HG03045 (cell line): Measurements from ENCODE around the gene JOSD1.
A peak's percentile ranks its signal among the peaks of the same experiment; 100 is the strongest.

Source experiments
- ATAC-seq: cut with Tn5 transposase; IDR thresholded peaks from one replicate; pipeline ENCODE4 v1.9.1; 2021; ENCODE audit warnings: mild to moderate bottlenecking, moderate library complexity; ENCODE audit not compliant: unreplicated experiment

Gene JOSD1

DNA sequence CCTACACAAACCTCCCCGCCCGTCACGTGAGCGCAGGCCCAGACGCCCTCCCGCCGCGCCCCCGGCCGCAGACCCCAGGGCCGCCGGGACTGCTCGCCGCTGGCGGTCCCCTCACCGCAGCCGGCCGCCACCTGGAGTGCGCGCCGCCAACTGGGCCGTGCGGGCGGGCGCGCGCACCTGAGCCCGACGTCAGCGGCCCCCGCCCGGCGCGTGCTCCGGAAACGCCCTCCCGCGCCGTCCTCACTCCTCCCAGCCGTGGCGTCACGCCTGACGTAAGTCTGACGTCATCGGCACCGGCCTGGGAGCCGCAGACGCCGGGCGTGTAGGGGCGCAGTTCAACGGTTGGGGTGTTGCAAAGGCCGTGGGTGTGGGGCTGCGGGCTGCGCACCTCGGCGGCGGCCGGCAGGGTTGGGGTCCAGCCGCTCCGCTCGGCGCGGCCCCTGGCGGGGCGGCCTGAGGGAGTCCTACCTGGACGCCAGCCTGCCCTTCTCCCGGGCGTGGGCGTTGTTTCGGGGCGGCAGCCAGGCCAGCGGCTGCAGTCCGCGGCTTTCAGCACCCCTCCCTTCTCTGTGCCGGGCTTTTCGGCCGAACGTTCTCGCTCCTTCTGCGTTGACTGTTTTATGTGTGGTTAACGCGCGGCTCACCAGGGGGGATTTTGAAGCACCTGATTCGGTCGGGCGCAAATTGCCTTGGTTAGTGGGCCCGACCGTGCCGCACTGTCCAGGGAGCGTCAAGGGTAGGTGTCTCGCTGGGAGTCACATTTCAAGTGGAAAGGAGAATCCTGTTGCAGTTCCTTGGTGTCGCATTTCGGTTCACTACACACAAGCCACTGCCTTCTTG lies at the start of gene JOSD1:
JOSD1 (minus strand) TSS at position 155 of the 840 bp plus-strand sequence. CDS start 956 bp downstream, outside the sequence.
- ATAC-seq, result peak; percentile 40

- no peak for ATAC-seq
Observed at GRCh38 chr22:38750104-38750503, 49.4 kb upstream of the JOSD1 start.

GRCh38 chr22:38748487-38749136 lies 47.9 kb upstream of the JOSD1 start:
- no peak for ATAC-seq

DNA sequence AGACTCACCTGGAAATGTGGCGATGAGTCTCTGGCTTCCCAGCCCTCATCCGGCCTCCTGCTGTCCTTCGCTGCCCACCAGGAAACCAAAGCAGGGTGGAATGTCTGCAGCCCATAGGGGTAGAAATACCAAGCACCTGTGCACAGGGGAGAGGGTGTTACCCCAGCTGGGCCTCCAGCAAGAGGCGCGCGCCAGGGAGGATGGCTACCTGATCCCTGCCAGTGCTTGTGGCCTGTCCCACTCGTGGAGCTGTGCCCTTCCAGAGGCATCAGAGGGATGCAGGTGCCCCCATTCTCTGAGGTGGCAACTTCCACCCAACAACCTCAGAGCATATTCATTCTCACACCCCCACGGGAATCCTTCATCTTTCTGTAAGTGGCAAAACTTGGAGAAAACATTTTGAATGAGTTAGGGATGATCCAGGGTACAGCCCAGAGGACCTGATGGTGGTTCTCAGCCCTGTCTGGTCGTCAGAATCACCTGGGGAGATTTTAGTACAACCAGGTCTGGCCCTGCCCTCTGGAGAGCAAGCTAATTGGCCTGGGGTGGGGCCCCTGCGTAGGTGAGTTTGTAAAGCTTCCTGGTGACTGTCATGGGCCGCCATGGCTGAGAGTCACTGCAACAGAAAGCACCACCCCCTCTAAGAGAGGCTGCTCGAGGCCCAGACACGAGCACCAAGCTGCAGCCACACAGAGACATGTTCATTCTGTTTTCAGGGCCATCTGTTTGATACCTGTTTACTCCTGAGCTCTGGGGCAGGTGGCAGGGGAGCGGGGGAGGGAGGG lies 45.1 kb upstream of the JOSD1 start:
- no peak for ATAC-seq

DNA sequence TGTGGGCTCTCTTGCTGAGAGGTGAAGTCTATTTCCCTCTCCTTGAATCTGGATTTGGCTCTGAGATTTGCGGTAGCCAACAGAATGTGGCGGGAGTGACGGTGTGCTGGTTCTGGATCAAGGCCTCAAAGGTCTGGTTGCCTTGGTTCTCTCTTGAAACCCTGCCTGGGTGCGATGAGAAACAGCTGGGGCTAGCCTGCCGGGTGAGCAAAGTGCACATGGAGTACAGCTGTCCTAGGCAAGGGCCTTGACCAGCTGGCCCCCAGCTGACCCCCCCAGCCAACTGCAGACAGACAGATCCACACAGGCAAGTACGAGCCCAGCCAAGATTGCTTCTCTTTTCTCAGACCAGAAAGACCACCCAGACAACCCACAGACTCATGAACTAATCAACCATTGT lies 44.2 kb upstream of the JOSD1 start:
- ATAC-seq, result no peak

DNA sequence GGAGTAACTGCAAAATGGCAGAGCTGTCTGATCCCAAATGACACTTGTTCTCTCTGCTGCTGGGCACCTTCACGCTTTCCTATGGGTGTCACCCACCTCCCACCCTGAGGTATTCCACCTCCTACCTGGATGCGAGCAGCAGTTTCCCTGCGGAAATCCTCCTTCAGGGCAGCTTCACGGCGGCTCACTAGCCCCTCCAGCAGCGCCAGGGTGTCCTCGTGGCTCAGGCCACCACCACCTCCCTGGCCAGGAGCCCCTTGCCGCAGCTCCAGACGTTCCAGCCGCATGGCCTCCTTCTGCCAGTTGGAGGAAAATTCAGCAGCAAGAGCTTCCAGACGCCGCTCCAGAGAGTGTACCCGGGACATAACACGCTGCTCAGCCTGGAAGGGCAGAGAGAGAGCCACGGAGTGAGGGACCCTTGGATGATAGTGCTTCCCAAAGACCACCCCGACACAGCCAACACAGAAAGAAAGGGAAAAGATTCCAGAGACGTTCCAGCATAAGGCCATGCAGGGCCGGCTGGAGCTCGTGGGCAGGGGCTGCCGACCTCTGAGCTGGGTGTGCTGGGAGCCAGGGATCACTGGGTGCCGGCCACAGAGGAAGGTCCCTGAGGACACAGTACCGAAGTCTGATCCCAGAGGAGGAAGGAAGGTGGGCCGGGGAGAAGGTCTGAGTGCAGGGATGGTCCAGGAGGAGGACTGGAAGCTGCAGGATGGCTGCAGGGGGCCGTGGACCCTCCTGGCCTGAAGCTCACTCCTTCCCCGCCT lies 41.6 kb upstream of the JOSD1 start:
- no peak for ATAC-seq

DNA sequence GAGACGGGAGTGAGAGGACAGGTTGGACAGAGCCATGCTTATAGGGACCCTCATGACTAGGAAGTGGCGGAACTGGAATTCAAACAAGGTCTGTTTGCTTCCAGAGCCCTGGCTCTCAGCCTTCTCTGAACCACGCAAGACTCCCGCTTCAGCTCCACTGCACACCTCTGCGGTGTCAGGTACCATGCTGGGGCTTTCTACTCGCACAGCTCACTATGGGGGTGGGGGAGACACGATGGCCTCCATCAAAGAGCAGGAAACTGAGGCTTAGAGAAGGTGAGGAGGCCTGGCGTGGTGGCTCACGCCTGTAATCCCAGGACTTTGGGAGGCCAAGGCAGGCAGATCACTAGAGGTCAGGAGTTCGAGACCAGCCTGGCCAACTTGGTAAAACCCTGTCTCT lies 40.8 kb upstream of the JOSD1 start:
- no peak for ATAC-seq

GRCh38 chr22:38741166-38741565 lies 40.4 kb upstream of the JOSD1 start:
- no peak for ATAC-seq

- ATAC-seq, result no peak
Observed at GRCh38 chr22:38740754-38741153, 40.0 kb upstream of the JOSD1 start.

GRCh38 chr22:38740116-38740723 lies 39.5 kb upstream of the JOSD1 start:
- ATAC-seq, result no peak

GRCh38 chr22:38739300-38740055 lies 38.7 kb upstream of the JOSD1 start:
- ATAC-seq, result no peak

GRCh38 chr22:38738475-38739070 lies 37.8 kb upstream of the JOSD1 start:
- no peak for ATAC-seq

DNA sequence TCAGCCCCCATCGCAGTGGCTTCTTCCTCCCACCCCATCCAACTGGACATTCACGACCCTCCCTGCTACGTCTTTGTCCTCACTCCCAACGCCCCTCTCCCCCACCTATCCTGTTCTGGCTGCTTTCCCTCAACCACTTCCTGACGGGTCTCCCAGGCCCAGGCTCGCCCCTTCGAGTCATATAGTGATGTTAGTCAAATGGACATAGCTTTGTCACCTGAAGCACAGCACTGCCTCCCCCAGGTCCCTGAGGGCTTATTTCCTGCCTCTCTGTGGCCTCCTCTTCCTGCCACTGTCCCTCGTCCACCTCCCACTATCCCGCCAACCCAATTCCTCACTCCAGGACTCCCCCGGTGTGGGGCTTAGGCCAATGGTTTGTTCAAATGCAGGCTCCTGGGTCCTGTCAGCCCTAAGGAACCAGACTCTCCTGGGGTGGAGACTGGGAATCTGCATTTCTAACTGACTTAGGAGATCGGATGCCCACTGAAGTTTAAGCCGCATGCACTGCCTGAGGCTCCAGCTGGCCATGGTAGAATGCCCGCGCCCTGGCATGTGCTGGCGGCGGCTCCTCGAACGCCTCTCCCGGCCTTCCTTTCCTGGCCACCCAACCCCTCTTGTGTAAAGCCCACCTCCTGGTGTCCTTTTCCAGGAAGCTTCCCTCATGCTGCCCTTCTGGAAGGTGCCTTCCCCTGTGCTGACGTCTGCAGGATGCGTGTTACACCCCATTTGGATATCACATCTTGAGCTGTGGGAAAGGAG lies 36.7 kb upstream of the JOSD1 start:
- no peak for ATAC-seq

DNA sequence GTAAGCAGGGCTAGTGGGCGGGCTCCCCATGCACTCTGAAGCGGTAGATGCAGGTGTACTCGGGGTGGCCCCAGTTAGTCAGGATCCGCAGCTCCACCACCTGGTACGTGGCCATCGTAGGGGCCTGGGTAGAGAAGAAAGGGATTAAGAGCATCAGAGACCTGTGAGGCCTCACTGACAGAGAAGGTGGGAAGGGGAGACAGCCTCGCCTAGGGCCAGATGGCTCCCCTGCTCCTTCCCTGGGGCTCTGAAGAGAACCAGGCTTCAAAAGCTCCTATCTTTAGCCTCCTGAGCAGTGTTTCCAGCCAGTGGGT lies 35.5 kb upstream of the JOSD1 start:
- ATAC-seq, result no peak

DNA sequence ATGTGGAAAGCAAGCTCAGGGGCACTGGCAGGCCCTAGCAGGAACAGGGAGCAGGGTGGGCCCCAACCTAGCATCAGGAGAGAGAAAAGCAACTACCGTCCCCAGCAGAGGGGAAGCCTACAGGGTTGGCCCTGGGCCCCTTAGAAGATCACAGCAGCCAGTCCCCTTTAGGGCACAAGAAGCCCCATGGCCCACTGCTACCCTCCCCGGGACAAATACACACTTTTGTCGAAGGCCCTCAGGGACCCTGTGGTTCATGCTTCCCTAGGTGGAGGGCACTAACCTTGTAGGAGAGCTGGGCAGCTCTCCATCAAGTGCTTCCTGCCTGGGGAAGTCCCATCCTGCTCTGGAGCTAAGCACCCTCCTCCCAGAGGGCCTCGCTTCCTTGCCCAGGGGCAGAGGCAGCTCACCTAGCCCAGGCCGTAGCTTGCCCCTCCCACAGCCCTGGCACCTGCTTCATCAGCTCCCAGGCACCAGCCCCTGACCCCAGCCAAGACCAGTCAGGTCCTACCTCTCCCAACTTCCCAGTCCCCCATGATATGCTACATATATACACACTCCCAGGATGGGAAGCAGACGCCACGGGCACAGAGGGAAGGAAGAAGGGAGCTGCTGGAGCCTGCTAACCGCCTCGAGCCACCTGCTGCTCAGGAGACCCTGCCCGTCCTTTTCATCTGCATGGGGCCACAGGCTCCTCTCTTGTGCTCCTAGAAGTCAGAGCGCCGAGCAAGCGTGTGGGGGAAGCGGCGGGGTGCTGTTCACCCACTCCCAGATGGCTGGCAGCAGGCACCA lies 34.9 kb upstream of the JOSD1 start:
- ATAC-seq, result no peak

DNA sequence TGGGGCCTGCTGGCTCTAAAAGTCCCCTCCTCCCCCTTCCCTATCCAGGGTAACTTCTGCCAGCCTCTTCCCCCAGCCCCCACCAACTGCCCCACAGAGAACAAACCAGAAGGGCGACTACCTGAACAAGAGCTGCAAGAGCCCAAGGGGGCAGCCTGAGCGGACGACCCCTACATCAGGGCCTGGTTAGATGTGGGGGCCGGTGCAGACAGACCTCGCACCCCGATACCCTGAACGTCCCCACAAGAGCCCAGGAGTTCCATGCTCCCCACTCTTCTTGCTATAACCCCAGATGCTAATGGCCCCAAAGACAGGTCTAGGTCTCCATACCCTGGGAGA lies 34.4 kb upstream of the JOSD1 start:
- ATAC-seq, result no peak

- ATAC-seq, result no peak
Observed at GRCh38 chr22:38734421-38735100, 33.8 kb upstream of the JOSD1 start.
